ENCODE measurements around the gene YAP1. TPM values are rescaled to one million over a fixed set of nuclear protein-coding genes. Genes with fewer than 3 reads are reported as not detected.

The YAP1 gene
- total RNA-seq, 1 experiment from 2014 or later, result 158 TPM

DNA sequence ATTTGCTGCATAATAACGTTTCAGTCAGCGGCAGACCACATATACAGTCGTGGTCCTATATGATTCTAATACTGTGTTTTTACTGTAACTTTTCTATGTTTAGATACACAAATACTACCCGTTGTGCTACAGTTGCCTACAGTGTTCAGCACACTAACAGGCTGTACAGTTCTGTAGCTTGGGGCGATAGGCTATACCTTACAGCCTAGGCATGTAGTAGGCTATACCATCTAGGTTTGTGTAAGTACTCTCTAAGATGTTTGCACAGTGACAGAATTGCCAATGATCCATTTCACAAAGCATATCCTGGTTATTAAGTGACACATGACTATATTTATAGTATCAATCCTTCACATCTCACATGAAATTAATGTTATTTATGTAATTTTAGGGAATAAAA is 78.2 kb downstream of the YAP1 start:
- POLR2A ChIA-PET, result interaction anchor here (0.8 to 2.6 kb wide), 6 partner anchors 8 to 365 kb away, joined by 3 to 15 read pairs (median 5); no protein-coding TSS in a partner anchor
- DNase-seq (ENCODE audit: unreplicated experiment), result no peak
- CTCF ChIA-PET, result interaction anchor here (0.5 to 1.3 kb wide), 3 partner anchors 10 to 425 kb away, joined by 3 to 4 read pairs (median 3); no protein-coding TSS in a partner anchor
- H3K36me3 Mint-ChIP-seq (ENCODE audit: insufficient read depth, unreplicated experiment), result peaks cover 55% of the 10 kb centered on the region
- peaks cover 12% of the 10 kb centered on the region for H3K4me1 Mint-ChIP-seq (ENCODE audit: insufficient read depth, unreplicated experiment)
- no TSS peak for BruUV-seq (replicated peaks)
- no peak overlapping the region for H3K4me3 Mint-ChIP-seq (ENCODE audit: unreplicated experiment)
- TF ChIP-seq, protein P1, sequence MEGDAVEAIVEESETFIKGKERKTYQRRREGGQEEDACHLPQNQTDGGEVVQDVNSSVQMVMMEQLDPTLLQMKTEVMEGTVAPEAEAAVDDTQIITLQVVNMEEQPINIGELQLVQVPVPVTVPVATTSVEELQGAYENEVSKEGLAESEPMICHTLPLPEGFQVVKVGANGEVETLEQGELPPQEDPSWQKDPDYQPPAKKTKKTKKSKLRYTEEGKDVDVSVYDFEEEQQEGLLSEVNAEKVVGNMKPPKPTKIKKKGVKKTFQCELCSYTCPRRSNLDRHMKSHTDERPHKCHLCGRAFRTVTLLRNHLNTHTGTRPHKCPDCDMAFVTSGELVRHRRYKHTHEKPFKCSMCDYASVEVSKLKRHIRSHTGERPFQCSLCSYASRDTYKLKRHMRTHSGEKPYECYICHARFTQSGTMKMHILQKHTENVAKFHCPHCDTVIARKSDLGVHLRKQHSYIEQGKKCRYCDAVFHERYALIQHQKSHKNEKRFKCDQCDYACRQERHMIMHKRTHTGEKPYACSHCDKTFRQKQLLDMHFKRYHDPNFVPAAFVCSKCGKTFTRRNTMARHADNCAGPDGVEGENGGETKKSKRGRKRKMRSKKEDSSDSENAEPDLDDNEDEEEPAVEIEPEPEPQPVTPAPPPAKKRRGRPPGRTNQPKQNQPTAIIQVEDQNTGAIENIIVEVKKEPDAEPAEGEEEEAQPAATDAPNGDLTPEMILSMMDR (IDR thresholded peaks at IDR 0.05; ENCODE audit: unreplicated experiment), result no peak
- no peaks in the 10 kb centered on the region for H3K9me3 Mint-ChIP-seq (ENCODE audit: unreplicated experiment)
- intact Hi-C loops (cut with micrococcal nuclease), result no loop called here
- no peak overlapping the region for H3K27ac Mint-ChIP-seq (ENCODE audit: low read depth, unreplicated experiment)
- no peaks in the 10 kb centered on the region for H3K27me3 Mint-ChIP-seq (ENCODE audit: insufficient read depth, unreplicated experiment)

GRCh38 chr11:102191832-102192231 is 81.6 kb downstream of the YAP1 start:
- Mint-ChIP-seq H3K27me3 (ENCODE audit: insufficient read depth, unreplicated experiment) (no peaks in the 10 kb centered on the region), H3K4me3 (ENCODE audit: unreplicated experiment) (no peak overlapping the region), H3K36me3 (ENCODE audit: insufficient read depth, unreplicated experiment) (peaks cover 55% of the 10 kb centered on the region), H3K9me3 (ENCODE audit: unreplicated experiment) (no peaks in the 10 kb centered on the region), H3K27ac (ENCODE audit: low read depth, unreplicated experiment) (peak overlapping the region; percentile 1), H3K4me1 (ENCODE audit: insufficient read depth, unreplicated experiment) (peaks cover 11% of the 10 kb centered on the region)
- peak; percentile 21 for DNase-seq (ENCODE audit: unreplicated experiment)
- intact Hi-C loops (cut with micrococcal nuclease), result no loop called here
- CTCF ChIA-PET, result no interaction called here
- BruUV-seq (replicated peaks), result no TSS peak
- TF ChIP-seq, protein P1 (IDR thresholded peaks at IDR 0.05; ENCODE audit: unreplicated experiment), result no peak
- POLR2A ChIA-PET, result interaction anchor here (0.8 to 1.2 kb wide), 2 partner anchors 13 to 15 kb away, joined by 3 read pairs; no protein-coding TSS in a partner anchor

- H3K36me3 Mint-ChIP-seq (ENCODE audit: insufficient read depth, unreplicated experiment), result peaks cover 48% of the 10 kb centered on the region
- DNase-seq (ENCODE audit: unreplicated experiment), result no peak
- intact Hi-C loops (cut with micrococcal nuclease), result no loop called here
- no peak overlapping the region for H3K4me3 Mint-ChIP-seq (ENCODE audit: unreplicated experiment)
- no peaks in the 10 kb centered on the region for H3K9me3 Mint-ChIP-seq (ENCODE audit: unreplicated experiment)
- POLR2A ChIA-PET, result interaction anchor here (0.7 to 1.2 kb wide), 5 partner anchors 14 to 83 kb away, joined by 3 read pairs; no protein-coding TSS in a partner anchor
- CTCF ChIA-PET, result interaction anchor here (0.5 kb wide), 1 partner anchor 434 kb away, joined by 4 read pairs; no protein-coding TSS in a partner anchor
- H3K27ac Mint-ChIP-seq (ENCODE audit: low read depth, unreplicated experiment), result peak overlapping the region; percentile 1
- H3K4me1 Mint-ChIP-seq (ENCODE audit: insufficient read depth, unreplicated experiment), result peaks cover 11% of the 10 kb centered on the region
- H3K27me3 Mint-ChIP-seq (ENCODE audit: insufficient read depth, unreplicated experiment), result no peaks in the 10 kb centered on the region
- BruUV-seq (replicated peaks), result no TSS peak
- TF ChIP-seq, protein P1 (IDR thresholded peaks at IDR 0.05; ENCODE audit: unreplicated experiment), result no peak
These were observed 82.3 kb downstream of the YAP1 start for GRCh38 chr11:102192349-102193066.

DNA sequence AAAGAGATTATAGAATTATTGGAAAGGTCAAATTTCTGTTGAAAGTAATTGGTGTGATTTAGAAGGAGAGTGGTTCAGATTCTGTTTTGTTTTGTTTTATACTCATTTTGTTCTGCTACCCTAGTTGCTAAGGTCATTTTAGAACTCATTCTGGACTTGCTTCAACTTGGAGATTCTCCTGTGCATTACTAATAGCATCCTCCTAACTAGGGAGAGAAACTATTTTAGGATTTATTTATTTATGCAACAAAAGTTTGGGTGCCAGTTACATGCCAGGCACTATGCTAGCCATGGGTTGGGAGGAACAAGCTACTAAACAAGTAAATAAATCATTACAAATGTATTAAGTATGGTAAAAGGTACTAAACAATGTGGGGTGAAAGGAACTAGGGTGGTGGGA is 84.0 kb downstream of the YAP1 start:
- Mint-ChIP-seq H3K27me3 (ENCODE audit: insufficient read depth, unreplicated experiment) (no peaks in the 10 kb centered on the region), H3K4me3 (ENCODE audit: unreplicated experiment) (no peak overlapping the region), H3K36me3 (ENCODE audit: insufficient read depth, unreplicated experiment) (peaks cover 58% of the 10 kb centered on the region), H3K9me3 (ENCODE audit: unreplicated experiment) (no peaks in the 10 kb centered on the region), H3K4me1 (ENCODE audit: insufficient read depth, unreplicated experiment) (peaks cover 17% of the 10 kb centered on the region), H3K27ac (ENCODE audit: low read depth, unreplicated experiment) (no peak overlapping the region)
- no peak for DNase-seq (ENCODE audit: unreplicated experiment)
- ChIA-PET POLR2A (interaction anchor here (0.6 to 1.7 kb wide), 5 partner anchors 16 to 569 kb away, joined by 3 to 9 read pairs (median 3); no protein-coding TSS in a partner anchor), CTCF (no interaction called here)
- TF ChIP-seq, protein P1 (IDR thresholded peaks at IDR 0.05; ENCODE audit: unreplicated experiment), result no peak
- intact Hi-C loops (cut with micrococcal nuclease), result no loop called here
- no TSS peak for BruUV-seq (replicated peaks)

Data from MCF 10A (cell line).